GM12878 (cell line): ENCODE results near the gene FN1. TPM values are rescaled to one million over a fixed set of nuclear protein-coding genes. Genes with fewer than 3 reads are reported as not detected.

Experiments used
- ATAC-seq: fragments of 200-7000 bp; cut with Tn5 transposase; 3 replicates; pipeline ENCODE4 v1.9.1; 2020; ENCODE audit warnings: mild to moderate bottlenecking, moderate library complexity
- BruUV-seq: library from RNA; stranded (reverse); fragments of 400-500 nt; replicated peaks from 2 replicates; lab custom pipeline; 2021; lab: Mats Ljungman, UMichigan
- CTCF ChIA-PET: fragments of 300-600 bp; sonication (Branson Sonifier 250); formaldehyde crosslinking; extraction: SDS; loops from one replicate; lab custom pipeline; 2021; ENCODE audit warnings: inconsistent platforms; lab: Yijun Ruan, JAX
- POLR2A ChIA-PET: fragments of 350-600 bp; formaldehyde crosslinking; extraction: SDS; loops from one replicate; lab custom pipeline; 2021; ENCODE audit warnings: inconsistent platforms; lab: Charles Lee
- RAD21 ChIA-PET: fragments of 300-600 bp; sonication (Branson Sonifier 250); formaldehyde crosslinking; loops from one replicate; lab custom pipeline; 2023; ENCODE audit warnings: antibody characterized with exemption; ENCODE audit not compliant: unreplicated experiment; lab: Charles Lee
- SMC1A ChIA-PET: fragments of 300-600 bp; sonication (Branson Sonifier 250); formaldehyde crosslinking; loops from one replicate; lab custom pipeline; 2023; ENCODE audit not compliant: unreplicated experiment, uncharacterized antibody; lab: Charles Lee
- DNase-seq: peaks from one replicate; pipeline ENCODE4 v3.0.0-alpha.2; 2011; ENCODE audit warnings: low read depth, low spot score
- FAIRE-seq: peaks from 3 replicates; lab custom pipeline; 2011; peaks lifted over from hg19 to GRCh38; lab: Jason Lieb, UNC
- H2AFZ ChIP-seq: 2 replicates; pipeline ENCODE4 v1.6.0; 2011; ENCODE audit warnings: low read depth, low read length, control low read depth; ENCODE audit not compliant: control insufficient read depth
- H3K27ac ChIP-seq: 2 replicates; pipeline ENCODE4 v1.5.1; 2011; ENCODE audit warnings: control low read depth; ENCODE audit not compliant: control insufficient read depth, insufficient read depth
- H3K27me3 ChIP-seq, 2 experiments: replicated peaks in 1 of 2; 2 replicates each; pipeline versions ENCODE4 v1.6.0 to v1.6.1; 2011; ENCODE audit warnings: low read length in 1 of 2; ENCODE audit not compliant: control insufficient read depth in 2 of 2, insufficient read depth in 2 of 2
- H3K36me3 ChIP-seq, 2 experiments: 2 replicates each; pipeline ENCODE4 v1.5.1; 2011; ENCODE audit warnings: low read length in 1 of 2; ENCODE audit not compliant: control insufficient read depth in 2 of 2, insufficient read depth in 2 of 2
- H3K4me1 ChIP-seq: 2 replicates; pipeline ENCODE4 v1.6.1; 2011; ENCODE audit warnings: mild to moderate bottlenecking, low read length, moderate library complexity, mixed read lengths; ENCODE audit not compliant: control insufficient read depth, insufficient read depth
- H3K4me2 ChIP-seq: 2 replicates; pipeline ENCODE4 v1.6.0; 2011; ENCODE audit warnings: control low read depth; ENCODE audit not compliant: control insufficient read depth, insufficient read depth
- H3K4me3 ChIP-seq: fragments of 200-600 bp; sonication (generic); 2 replicates; pipeline ENCODE4 v1.5.1; 2016
- H3K79me2 ChIP-seq: 2 replicates; pipeline ENCODE4 v1.6.0; 2011; ENCODE audit warnings: low read length; ENCODE audit not compliant: control insufficient read depth, insufficient read depth
- H3K9ac ChIP-seq: 2 replicates; pipeline ENCODE4 v1.8.0; 2011; ENCODE audit warnings: low read length, control low read depth, mixed read lengths; ENCODE audit not compliant: control insufficient read depth, insufficient read depth
- H3K9me3 ChIP-seq: replicated peaks from 3 replicates; pipeline ENCODE4 v1.5.1; 2011; ENCODE audit warnings: mild to moderate bottlenecking, low read length; ENCODE audit not compliant: control insufficient read depth, insufficient read depth
- H4K20me1 ChIP-seq: 2 replicates; pipeline ENCODE4 v1.6.0; 2011; ENCODE audit not compliant: control insufficient read depth, insufficient read depth
- CBX5 ChIP-seq: sonication (generic); IDR thresholded peaks from 2 replicates; pipeline ENCODE4 v1.6.1; 2016; ENCODE audit warnings: low read depth, moderate library complexity, mild to moderate bottlenecking, inconsistent platforms
- E2F8 ChIP-seq: fragments of 450-650 bp; IDR thresholded peaks from 2 replicates; pipeline ENCODE4 v1.6.1; 2018; ENCODE audit warnings: mild to moderate bottlenecking, low read depth, moderate library complexity; ENCODE audit not compliant: partially characterized antibody
- HSF1 ChIP-seq: fragments of 150-350 bp; IDR thresholded peaks from 2 replicates; pipeline ENCODE4 v1.6.1; 2014; ENCODE audit warnings: mild to moderate bottlenecking, low read depth, low read length
- IRF4 ChIP-seq: IDR thresholded peaks from 2 replicates; pipeline ENCODE4 v1.6.1; 2011; ENCODE audit warnings: low read depth, low read length
- JUND ChIP-seq: IDR thresholded peaks from 2 replicates; pipeline ENCODE4 v1.6.1; 2012; ENCODE audit warnings: low read depth, mild to moderate bottlenecking, low read length, improper control_type of control experiment, moderate library complexity
- KAT2A ChIP-seq: conservative IDR thresholded peaks from 2 replicates; pipeline ENCODE4 v1.6.1; 2011; ENCODE audit warnings: low read depth, low read length; ENCODE audit not compliant: control insufficient read depth
- KDM1A ChIP-seq: fragments of 200-600 bp; sonication (generic); IDR thresholded peaks from 2 replicates; pipeline ENCODE4 v1.6.1; 2016; ENCODE audit warnings: borderline replicate concordance
- LARP7 ChIP-seq: fragments of 450-650 bp; IDR thresholded peaks from 2 replicates; pipeline ENCODE4 v1.6.1; 2017; ENCODE audit warnings: mild to moderate bottlenecking
- MEF2B ChIP-seq: fragments of 450-650 bp; IDR thresholded peaks from 2 replicates; pipeline ENCODE4 v1.6.1; 2018; ENCODE audit warnings: mild to moderate bottlenecking, moderate library complexity; ENCODE audit not compliant: partially characterized antibody, poor library complexity, severe bottlenecking
- MTA2 ChIP-seq: fragments of 450-650 bp; IDR thresholded peaks from 2 replicates; pipeline ENCODE4 v1.6.1; 2016; ENCODE audit warnings: low read depth, mild to moderate bottlenecking, moderate library complexity
- NFXL1 ChIP-seq: fragments of 450-650 bp; IDR thresholded peaks from 2 replicates; pipeline ENCODE4 v1.6.1; 2017; ENCODE audit warnings: antibody characterized with exemption, mild to moderate bottlenecking, borderline replicate concordance
- NR2C1 ChIP-seq: fragments of 450-650 bp; IDR thresholded peaks from 2 replicates; pipeline ENCODE4 v1.6.1; 2017; ENCODE audit warnings: antibody characterized with exemption, mild to moderate bottlenecking, moderate library complexity
- SPI1 ChIP-seq: IDR thresholded peaks from 2 replicates; pipeline ENCODE4 v1.6.1; 2011; ENCODE audit warnings: low read depth, mild to moderate bottlenecking, low read length, moderate library complexity, borderline replicate concordance; ENCODE audit not compliant: insufficient read depth
- TBL1XR1 ChIP-seq: IDR thresholded peaks from 2 replicates; pipeline ENCODE4 v1.6.1; 2012; ENCODE audit warnings: low read depth, low read length, improper control_type of control experiment
- ZNF217 ChIP-seq: fragments of 450-650 bp; IDR thresholded peaks from 2 replicates; pipeline ENCODE4 v1.6.1; 2017; ENCODE audit warnings: antibody characterized with exemption, mild to moderate bottlenecking
- WGBS: methylation state at CpG from one replicate; pipeline ENCODE4 v1.1.6; 2016; ENCODE audit warnings: low lambda C conversion rate; ENCODE audit not compliant: insufficient replicate concordance, insufficient coverage; ENCODE audit errors: missing lambda C conversion rate; 5-methylcytosine and 5-hydroxymethylcytosine counted together
- in situ Hi-C: fragments of 300-500 bp; cut with MboI; formaldehyde crosslinking; loops from 9 replicates; pipeline ENCODE4 v1.14.3; 2018; ENCODE audit warnings: mixed read lengths
- intact Hi-C: fragments of 100-400 bp; cut with micrococcal nuclease; formaldehyde crosslinking; loops from one replicate; pipeline ENCODE4 v1.14.2; 2022; ENCODE audit not compliant: unreplicated experiment
- polyA plus RNA-seq, 11 experiments: library from polyadenylated mRNA; depleted of rRNA in 4 of 11; unstranded in 6 of 11; stranded (reverse) in 5 of 11; fragments of >200 nt; fragmentation: Nextera tagmentation in 4 of 11; fragmentation: Illumina TruSeq in 1 of 11; extraction: Ambion mirVana in 4 of 11; extraction: Trizol in 1 of 11; gene quantifications; 1 replicate in 1 of 11; 2 replicates in 10 of 11; pipeline versions ENCODE4 v1.2.1 to v1.2.3, GENCODE V29; 2011 to 2016; ENCODE audit warnings: inconsistent platforms in 2 of 11, missing spikeins in 2 of 11, low read depth in 1 of 11
- total RNA-seq, 4 experiments: library from RNA; depleted of rRNA in 3 of 4; stranded (reverse); fragments of >200 nt in 3 of 4; fragmentation: Illumina TruSeq in 1 of 4; extraction: Trizol in 1 of 4; gene quantifications; 2 replicates each; pipeline versions ENCODE4 v1.2.1 to v1.2.3, GENCODE V29; 2013 to 2021

Gene FN1
- total and polyA plus RNA-seq, 10 of the 15 experiments (the other 5 are each of a cell fraction or from before 2014, with no cell fraction given) = 0.60 to 9.4 (median 1.5) TPM

GRCh38 chr2:215413974-215414373 is 21.9 kb downstream of the FN1 start:
- TF ChIP-seq JUND = no peak
- no peak for TF ChIP-seq MEF2B
- TF ChIP-seq ZNF217 = no peak
- no peak for TF ChIP-seq SPI1
- SMC1A ChIA-PET = interaction anchor here (0.7 to 2.4 kb wide), 7 partner anchors 9 to 143 kb away, joined by 3 to 8 read pairs (median 4); no protein-coding TSS in a partner anchor

GRCh38 chr2:215413484-215413777 is 22.4 kb downstream of the FN1 start:
- intact Hi-C loops (no loop called here), in situ Hi-C loops (no loop called here)
- no peaks in the 10 kb centered on the region for H3K27me3 ChIP-seq
- DNase-seq (no peak), FAIRE-seq (no peak), ATAC-seq (no peak)
- H2AFZ ChIP-seq = no peak overlapping the region
- H3K4me1 ChIP-seq = no peaks in the 10 kb centered on the region
- H3K9ac ChIP-seq = no peak overlapping the region
- RAD21 ChIA-PET = no interaction called here
- H3K4me2 ChIP-seq = no peak overlapping the region
- BruUV-seq = no TSS peak
- no peaks in the 10 kb centered on the region for H4K20me1 ChIP-seq
- H3K36me3 ChIP-seq = no peaks in the 10 kb centered on the region
- SMC1A ChIA-PET = interaction anchor here (1.0 to 2.4 kb wide), 5 partner anchors 8 to 20 kb away, joined by 3 to 8 read pairs (median 4); no protein-coding TSS in a partner anchor
- H3K4me3 ChIP-seq = no peak overlapping the region
- CTCF ChIA-PET = no interaction called here
- no peaks in the 10 kb centered on the region; the same call in 2 of the 3 replicates for H3K9me3 ChIP-seq
- WGBS = 0% methylated on average over 1 of the region's 1 CpG
- H3K79me2 ChIP-seq = no peaks in the 10 kb centered on the region
- no peak overlapping the region for H3K27ac ChIP-seq
- POLR2A ChIA-PET = no interaction called here
- TF ChIP-seq TBL1XR1 = no peak
- no peak for TF ChIP-seq CBX5
- no peak for TF ChIP-seq E2F8
- TF ChIP-seq NR2C1 = no peak
- no peak for TF ChIP-seq KAT2A
- TF ChIP-seq HSF1 = no peak
- no peak for TF ChIP-seq NFXL1
- TF ChIP-seq LARP7 = no peak
- TF ChIP-seq KDM1A = no peak
- no peak for TF ChIP-seq IRF4
- no peak for TF ChIP-seq MTA2

More at GRCh38 chr2:215413974-215414373, 21.9 kb downstream of the FN1 start:
- RAD21 ChIA-PET = no interaction called here
- no peaks in the 10 kb centered on the region for H3K79me2 ChIP-seq
- BruUV-seq = no TSS peak
- no peak overlapping the region for H3K27ac ChIP-seq
- H3K4me2 ChIP-seq = no peak overlapping the region
- CTCF ChIA-PET = no interaction called here
- in situ Hi-C loops = no loop called here
- no peaks in the 10 kb centered on the region for H3K36me3 ChIP-seq
- no peak overlapping the region for H2AFZ ChIP-seq
- H4K20me1 ChIP-seq = no peaks in the 10 kb centered on the region
- H3K4me1 ChIP-seq = no peaks in the 10 kb centered on the region
- H3K4me3 ChIP-seq = no peak overlapping the region
- WGBS = 58% methylated on average over 1 of the region's 1 CpG
- DNase-seq (no peak), FAIRE-seq (no peak), ATAC-seq (no peak)
- H3K9ac ChIP-seq = no peak overlapping the region
- POLR2A ChIA-PET = no interaction called here
- intact Hi-C loops = no loop called here
- H3K9me3 ChIP-seq = no peaks in the 10 kb centered on the region; the same call in 2 of the 3 replicates
- H3K27me3 ChIP-seq = no peaks in the 10 kb centered on the region
